NCI-H187 treated with DMSO at 0.1 percent for 48 hours (cell line): ENCODE results near the gene KCNAB2.

Experiments
- DNase-seq: peaks from one replicate; lab custom pipeline; 2025; lab: John Stamatoyannopoulos, UW

KCNAB2 gene

GRCh38 chr1:6082430-6082971 is 36.8 kb downstream of the KCNAB2 start:
- DNase-seq, result no peak

DNA sequence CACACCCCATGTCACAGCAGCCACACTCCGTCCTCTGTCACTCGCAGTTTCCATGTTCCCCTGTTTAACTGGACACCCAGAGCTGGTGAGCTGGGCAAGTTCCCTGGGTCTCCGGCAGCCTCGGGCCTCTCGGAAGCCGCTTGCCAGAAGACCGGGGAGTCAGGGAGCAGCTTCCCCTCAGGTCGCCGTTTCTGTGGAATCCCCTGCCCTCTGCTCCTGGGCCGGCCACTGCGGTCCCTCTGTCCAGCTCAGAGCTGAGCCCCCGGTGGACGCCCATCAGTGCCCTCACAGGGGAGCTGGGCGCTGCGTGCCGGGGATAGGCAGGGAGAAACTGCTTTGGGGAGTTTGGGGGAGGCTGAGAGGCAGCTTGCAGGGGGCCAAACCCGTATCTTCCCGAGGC is 37.7 kb downstream of the KCNAB2 start:
- no peak for DNase-seq

GRCh38 chr1:6083801-6084446 is 38.2 kb downstream of the KCNAB2 start:
- DNase-seq, result no peak

DNA sequence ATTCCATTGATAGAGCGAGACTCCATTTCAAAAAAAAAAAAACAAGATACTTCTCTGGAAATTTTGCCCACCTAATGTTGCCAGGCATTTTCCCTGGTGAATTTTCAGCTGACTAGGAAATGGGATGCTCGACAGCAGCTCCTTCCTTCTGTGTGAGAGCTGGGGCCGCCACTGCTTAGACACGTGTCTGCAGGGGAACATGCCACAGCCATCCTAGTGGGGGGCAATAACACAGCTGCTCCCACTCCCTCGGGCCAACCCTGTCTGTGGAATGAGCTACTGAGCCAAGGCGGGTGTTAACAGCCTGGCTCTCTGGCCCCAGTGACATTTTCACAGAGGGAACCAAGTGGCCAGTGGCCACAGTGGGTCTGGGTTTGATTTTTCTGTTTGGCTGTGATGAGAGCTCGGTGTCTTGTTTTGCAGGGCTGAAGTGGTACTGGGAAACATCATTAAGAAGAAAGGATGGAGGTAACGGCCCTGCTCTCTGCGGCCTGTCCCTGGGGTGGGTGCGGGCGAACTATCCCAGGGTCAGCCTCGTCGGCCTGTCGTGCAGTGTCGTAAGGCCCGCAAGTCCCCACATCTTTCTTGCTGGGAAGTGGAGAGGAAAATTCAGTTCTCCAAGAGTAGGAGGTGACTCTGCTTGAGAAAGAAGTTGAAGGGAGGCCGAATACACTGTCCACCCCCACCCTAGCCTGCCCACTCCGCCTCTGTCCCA is 39.2 kb downstream of the KCNAB2 start:
- DNase-seq, result no peak

DNA sequence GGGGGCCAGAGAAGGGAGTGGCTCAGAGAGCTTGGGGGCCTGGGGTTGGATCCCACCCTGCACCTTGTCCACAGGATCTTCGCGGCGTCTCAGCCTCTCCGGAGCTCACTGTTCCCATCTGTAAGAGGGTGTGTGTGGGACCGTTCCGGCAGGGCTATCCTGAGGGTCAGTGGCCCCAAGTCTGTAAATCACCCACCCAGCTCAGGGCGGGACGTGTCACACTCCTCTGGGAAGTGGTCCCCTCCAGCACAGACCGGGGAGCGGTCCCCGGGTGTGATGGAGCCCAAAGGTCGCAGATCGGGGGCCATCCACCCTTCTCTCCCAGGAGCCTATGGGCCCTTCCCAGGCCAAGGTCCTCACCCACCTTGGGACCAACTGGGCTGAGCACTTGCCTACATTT is 40.0 kb downstream of the KCNAB2 start:
- no peak for DNase-seq

- no peak for DNase-seq
Measured at GRCh38 chr1:6086358-6086757, 40.7 kb downstream of the KCNAB2 start.

GRCh38 chr1:6086762-6087376 is 41.2 kb downstream of the KCNAB2 start:
- DNase-seq, result no peak

DNA sequence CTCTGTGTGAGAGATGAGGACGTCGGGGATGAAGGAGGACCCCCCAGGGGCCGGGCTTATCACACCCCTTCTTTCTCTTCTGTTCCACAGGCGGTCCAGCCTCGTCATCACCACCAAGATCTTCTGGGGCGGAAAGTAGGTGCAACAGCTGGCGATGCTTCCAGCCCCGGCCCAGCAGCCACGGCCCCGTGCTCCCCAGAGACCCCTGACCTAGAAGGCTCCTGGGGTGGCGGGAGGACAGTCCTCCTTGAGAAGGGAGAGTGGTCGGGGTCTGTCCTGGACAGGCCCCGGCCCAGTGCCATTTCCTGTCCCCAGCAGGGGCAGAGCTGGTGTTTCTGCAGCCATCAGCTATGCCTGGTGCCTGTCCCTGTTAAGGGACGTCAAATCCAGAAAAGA is 41.7 kb downstream of the KCNAB2 start:
- no peak for DNase-seq

DNA sequence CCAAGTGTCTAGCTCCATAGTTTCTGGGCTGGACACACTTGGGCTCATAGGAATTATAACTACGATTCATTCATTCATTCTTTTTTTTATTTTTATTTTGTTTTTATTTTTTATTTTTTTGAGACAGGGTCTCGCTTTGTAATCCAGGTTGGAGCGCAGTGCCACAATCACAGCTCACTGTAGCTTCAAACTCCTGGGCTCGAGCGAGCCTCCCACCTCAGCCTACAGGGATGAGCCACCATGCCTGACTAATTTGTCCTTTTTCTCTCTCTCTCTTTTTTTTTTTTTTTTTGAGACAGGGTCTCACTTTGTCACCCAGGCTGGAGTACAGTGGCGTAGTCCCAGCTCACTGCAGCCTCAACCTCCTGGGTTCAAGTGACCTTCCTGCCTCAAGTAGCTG is 42.3 kb downstream of the KCNAB2 start:
- DNase-seq, result no peak

- no peak for DNase-seq
Measured at GRCh38 chr1:6088956-6089355, 43.3 kb downstream of the KCNAB2 start.

DNA sequence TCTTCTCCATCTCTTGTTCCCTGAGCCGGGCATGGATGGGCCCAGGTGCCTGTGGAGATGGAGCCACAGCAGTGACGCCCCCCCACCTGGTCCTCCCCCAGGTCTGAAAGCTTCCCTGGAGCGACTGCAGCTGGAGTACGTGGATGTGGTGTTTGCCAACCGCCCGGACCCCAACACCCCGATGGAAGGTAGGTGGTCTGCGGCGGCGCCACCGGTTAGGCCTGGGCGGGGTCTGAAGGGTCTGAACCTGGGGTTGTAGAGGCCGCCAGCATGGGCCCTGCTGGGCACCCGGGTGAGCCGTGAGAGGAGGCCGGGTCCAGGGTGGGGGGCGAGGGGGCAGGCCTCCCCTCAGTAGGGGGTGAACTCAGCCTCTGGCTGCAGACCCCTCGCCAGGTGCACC is 44.6 kb downstream of the KCNAB2 start:
- no peak for DNase-seq

- no peak for DNase-seq
Measured at GRCh38 chr1:6090996-6091822, 45.5 kb downstream of the KCNAB2 start.

GRCh38 chr1:6091823-6092109 is 46.1 kb downstream of the KCNAB2 start:
- DNase-seq, result no peak

GRCh38 chr1:6092211-6092610 is 46.5 kb downstream of the KCNAB2 start:
- DNase-seq, result no peak

DNA sequence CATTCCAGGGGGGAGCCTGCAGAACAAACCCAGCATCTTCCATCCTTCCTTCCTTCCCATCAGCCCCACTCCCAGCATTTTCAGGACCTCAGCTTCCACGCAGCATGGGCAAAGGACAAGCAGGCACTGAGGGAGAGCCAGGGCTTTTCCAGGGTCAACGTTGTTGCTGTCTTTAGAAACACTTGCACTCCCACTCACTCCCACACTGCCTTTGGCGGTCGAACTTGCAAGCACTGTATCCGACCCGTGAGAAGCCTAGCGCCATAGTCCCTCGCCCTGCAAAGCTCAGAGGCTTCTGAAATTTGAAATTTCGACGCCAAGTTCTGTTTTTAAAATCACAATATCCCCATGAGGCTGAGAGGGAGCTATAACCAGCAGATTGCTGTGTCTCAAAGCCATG is 47.4 kb downstream of the KCNAB2 start:
- DNase-seq, result no peak

GRCh38 chr1:6093611-6094010 is 47.9 kb downstream of the KCNAB2 start:
- no peak for DNase-seq

DNA sequence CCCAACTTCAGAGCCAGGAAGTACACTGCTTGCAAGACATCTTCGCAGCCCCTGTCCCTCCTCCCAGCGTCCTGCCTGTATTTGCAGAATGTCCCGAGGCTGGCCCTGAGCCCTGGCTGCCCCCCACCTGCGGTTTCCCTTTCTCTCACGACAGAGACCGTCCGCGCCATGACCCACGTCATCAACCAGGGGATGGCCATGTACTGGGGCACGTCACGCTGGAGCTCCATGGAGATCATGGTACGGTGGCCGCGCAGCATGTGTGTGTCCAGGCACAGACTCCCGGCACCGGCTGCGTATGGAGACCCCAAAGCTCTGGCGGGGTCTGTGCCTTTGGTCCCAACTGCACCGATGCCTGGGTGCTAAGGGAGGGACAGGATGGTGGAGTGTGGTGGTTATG is 48.6 kb downstream of the KCNAB2 start:
- no peak for DNase-seq

GRCh38 chr1:6094801-6095505 is 49.3 kb downstream of the KCNAB2 start:
- no peak for DNase-seq

DNA sequence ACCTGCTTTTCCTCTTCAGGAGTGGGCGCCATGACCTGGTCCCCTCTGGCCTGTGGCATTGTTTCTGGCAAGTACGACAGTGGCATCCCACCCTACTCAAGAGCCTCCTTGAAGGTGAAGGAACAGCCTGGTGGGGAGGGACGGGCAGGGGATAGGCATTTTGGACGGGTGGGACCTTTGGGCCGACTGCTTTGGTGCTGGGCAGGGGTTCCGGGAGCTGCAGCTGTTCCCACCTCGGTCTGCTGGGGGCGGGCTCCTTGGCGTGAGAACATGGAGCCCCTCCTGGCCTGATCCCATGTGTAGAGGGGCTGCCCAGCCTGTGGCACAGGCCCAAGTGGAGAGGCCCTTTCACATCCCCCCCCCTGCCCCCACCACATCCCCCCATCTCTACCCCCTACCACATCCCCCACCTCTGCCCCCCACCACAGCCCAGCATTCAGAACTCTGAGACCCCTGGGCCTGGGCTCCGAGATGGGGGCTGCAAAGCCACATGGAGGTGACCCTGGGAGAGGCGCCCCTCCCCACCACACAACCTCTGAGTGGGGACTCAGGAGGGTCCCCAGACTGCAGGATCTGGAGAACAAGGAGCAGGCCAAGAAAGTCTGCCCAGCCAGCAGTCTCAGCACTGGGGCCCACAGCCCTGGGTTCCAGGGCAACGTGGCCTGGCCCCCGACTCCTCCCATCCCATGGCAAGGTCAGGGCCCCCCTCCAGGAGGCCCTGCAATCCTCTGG is 50.0 kb downstream of the KCNAB2 start:
- DNase-seq, result no peak

GRCh38 chr1:6096243-6097116 is 50.8 kb downstream of the KCNAB2 start:
- DNase-seq, result no peak
